ENCODE results near the gene LIN37. TPM values are rescaled to one million over a fixed set of nuclear protein-coding genes. Genes with fewer than 3 reads are reported as not detected.
A peak's percentile ranks its signal among the peaks of the same experiment; 100 is the strongest.

LIN37 gene
- total and polyA plus RNA-seq, 5 donors from 2014 or later, result 9.9 to 16.5 (median 11.7) TPM

- no peak for DNase-seq
- Histone ChIP-seq H3K4me3 (ENCODE audit: low read depth, low read length) (no peak overlapping the region), H3K27me3 (ENCODE audit: control insufficient read depth, insufficient read depth, low read length) (no peaks in the 10 kb centered on the region), H3K4me1 (ENCODE audit: control insufficient read depth, insufficient read depth, low read length, poor library complexity, severe bottlenecking) (peaks cover 39% of the 10 kb centered on the region), H3K36me3 (ENCODE audit: control insufficient read depth, insufficient read depth, low read length) (peaks cover 14% of the 10 kb centered on the region), H3K27ac (ENCODE audit: insufficient read depth, low read length, poor library complexity, severe bottlenecking) (no peak overlapping the region), H3K9me3 (ENCODE audit: control insufficient read depth in 2 of 2, low read length in 2 of 2) (no peaks in the 10 kb centered on the region)
- ATAC-seq (ENCODE audit: low read depth in 2 of 2), result no peak
- Mint-ChIP-seq H3K27ac (no peak overlapping the region), H3K27me3 (peaks cover 2% of the 10 kb centered on the region), H3K4me3 (peak overlapping the region in 1 of 4 donors; percentile 65), H3K36me3 (peaks cover 3% of the 10 kb centered on the region), H3K9me3 (no peaks in the 10 kb centered on the region), H3K4me1 (peaks cover 4 to 46% (median 10%) of the 10 kb centered on the region in 4 donors)
Measured at GRCh38 chr19:35752746-35753350, 4.5 kb downstream of the LIN37 start.

GRCh38 chr19:35753634-35754369, 5.4 kb downstream of the LIN37 start:
- Histone ChIP-seq H3K27ac (ENCODE audit: insufficient read depth, low read length, poor library complexity, severe bottlenecking) (no peak overlapping the region), H3K4me1 (ENCODE audit: control insufficient read depth, insufficient read depth, low read length, poor library complexity, severe bottlenecking) (peaks cover 40% of the 10 kb centered on the region), H3K4me3 (ENCODE audit: low read depth, low read length) (no peak overlapping the region), H3K27me3 (ENCODE audit: control insufficient read depth, insufficient read depth, low read length) (no peaks in the 10 kb centered on the region), H3K9me3 (ENCODE audit: control insufficient read depth in 2 of 2, low read length in 2 of 2) (no peaks in the 10 kb centered on the region), H3K36me3 (ENCODE audit: control insufficient read depth, insufficient read depth, low read length) (peaks cover 14% of the 10 kb centered on the region)
- Mint-ChIP-seq H3K4me3 (peak overlapping the region in 1 of 4 donors; percentile 65), H3K9me3 (no peaks in the 10 kb centered on the region), H3K27me3 (peaks cover 6% of the 10 kb centered on the region), H3K4me1 (peaks cover 0 to 42% (median 6%) of the 10 kb centered on the region in 4 donors), H3K27ac (no peak overlapping the region), H3K36me3 (no peaks in the 10 kb centered on the region)
- ATAC-seq (ENCODE audit: low read depth in 2 of 2) (no peak), DNase-seq (no peak)

- peaks cover 0 to 43% (median 6%) of the 10 kb centered on the region in 4 donors for H3K4me1 Mint-ChIP-seq
- ATAC-seq (ENCODE audit: low read depth in 2 of 2) (no peak), DNase-seq (no peak)
- Histone ChIP-seq H3K4me1 (ENCODE audit: control insufficient read depth, insufficient read depth, low read length, poor library complexity, severe bottlenecking) (peaks cover 41% of the 10 kb centered on the region), H3K4me3 (ENCODE audit: low read depth, low read length) (no peak overlapping the region), H3K36me3 (ENCODE audit: control insufficient read depth, insufficient read depth, low read length) (peaks cover 14% of the 10 kb centered on the region), H3K27me3 (ENCODE audit: control insufficient read depth, insufficient read depth, low read length) (no peaks in the 10 kb centered on the region), H3K27ac (ENCODE audit: insufficient read depth, low read length, poor library complexity, severe bottlenecking) (no peak overlapping the region), H3K9me3 (ENCODE audit: control insufficient read depth in 2 of 2, low read length in 2 of 2) (no peaks in the 10 kb centered on the region)
- peak overlapping the region in 1 of 4 donors; percentile 43 for H3K4me3 Mint-ChIP-seq
- no peaks in the 10 kb centered on the region for H3K9me3 Mint-ChIP-seq
- H3K36me3 Mint-ChIP-seq, result no peaks in the 10 kb centered on the region
- H3K27ac Mint-ChIP-seq, result no peak overlapping the region
- peaks cover 6% of the 10 kb centered on the region for H3K27me3 Mint-ChIP-seq
Measured at GRCh38 chr19:35754370-35755130, 6.2 kb downstream of the LIN37 start.

- Histone ChIP-seq H3K27me3 (ENCODE audit: control insufficient read depth, insufficient read depth, low read length) (no peaks in the 10 kb centered on the region), H3K36me3 (ENCODE audit: control insufficient read depth, insufficient read depth, low read length) (peaks cover 14% of the 10 kb centered on the region), H3K4me1 (ENCODE audit: control insufficient read depth, insufficient read depth, low read length, poor library complexity, severe bottlenecking) (peaks cover 44% of the 10 kb centered on the region), H3K9me3 (ENCODE audit: control insufficient read depth in 2 of 2, low read length in 2 of 2) (no peaks in the 10 kb centered on the region), H3K4me3 (ENCODE audit: low read depth, low read length) (no peak overlapping the region), H3K27ac (ENCODE audit: insufficient read depth, low read length, poor library complexity, severe bottlenecking) (no peak overlapping the region)
- H3K36me3 Mint-ChIP-seq, result no peaks in the 10 kb centered on the region
- peaks cover 6% of the 10 kb centered on the region for H3K27me3 Mint-ChIP-seq
- no peaks in the 10 kb centered on the region for H3K9me3 Mint-ChIP-seq
- H3K4me1 Mint-ChIP-seq, result peaks cover 0 to 42% (median 6%) of the 10 kb centered on the region in 4 donors
- H3K4me3 Mint-ChIP-seq, result peak overlapping the region in 2 of 4 donors; percentile 52 to 70
- no peak overlapping the region for H3K27ac Mint-ChIP-seq
- DNase-seq (no peak), ATAC-seq (ENCODE audit: low read depth in 2 of 2) (no peak)
Measured at GRCh38 chr19:35755131-35755549, 6.8 kb downstream of the LIN37 start.

GRCh38 chr19:35755550-35756376, 7.4 kb downstream of the LIN37 start:
- no peak overlapping the region for H3K27ac ChIP-seq (ENCODE audit: insufficient read depth, low read length, poor library complexity, severe bottlenecking)
- no peaks in the 10 kb centered on the region for H3K9me3 ChIP-seq (ENCODE audit: control insufficient read depth in 2 of 2, low read length in 2 of 2)
- no peaks in the 10 kb centered on the region for H3K36me3 Mint-ChIP-seq
- H3K36me3 ChIP-seq (ENCODE audit: control insufficient read depth, insufficient read depth, low read length), result peaks cover 17% of the 10 kb centered on the region
- H3K4me3 ChIP-seq (ENCODE audit: low read depth, low read length), result no peak overlapping the region
- peak; percentile 56 to 64 (median 63) for DNase-seq
- H3K9me3 Mint-ChIP-seq, result no peaks in the 10 kb centered on the region
- H3K4me1 ChIP-seq (ENCODE audit: control insufficient read depth, insufficient read depth, low read length, poor library complexity, severe bottlenecking), result peaks cover 44% of the 10 kb centered on the region
- no peak for ATAC-seq (ENCODE audit: low read depth in 2 of 2)
- H3K4me3 Mint-ChIP-seq, result peak overlapping the region in 3 of 4 donors; percentile 43 to 70 (median 52)
- H3K27ac Mint-ChIP-seq, result peak overlapping the region in 2 of 3 donors; percentile 47 to 59
- peaks cover 0 to 46% (median 6%) of the 10 kb centered on the region in 4 donors for H3K4me1 Mint-ChIP-seq
- no peaks in the 10 kb centered on the region for H3K27me3 ChIP-seq (ENCODE audit: control insufficient read depth, insufficient read depth, low read length)
- peaks cover 6% of the 10 kb centered on the region for H3K27me3 Mint-ChIP-seq

- Histone ChIP-seq H3K9me3 (ENCODE audit: control insufficient read depth in 2 of 2, low read length in 2 of 2) (no peaks in the 10 kb centered on the region), H3K36me3 (ENCODE audit: control insufficient read depth, insufficient read depth, low read length) (peaks cover 20% of the 10 kb centered on the region), H3K4me3 (ENCODE audit: low read depth, low read length) (peak within 1 kb of the TSS; percentile 37), H3K4me1 (ENCODE audit: control insufficient read depth, insufficient read depth, low read length, poor library complexity, severe bottlenecking) (peaks cover 44% of the 10 kb centered on the region), H3K27ac (ENCODE audit: insufficient read depth, low read length, poor library complexity, severe bottlenecking) (peak within 1 kb of the TSS; percentile 58), H3K27me3 (ENCODE audit: control insufficient read depth, insufficient read depth, low read length) (no peaks in the 10 kb centered on the region)
- Mint-ChIP-seq H3K36me3 (no peaks in the 10 kb centered on the region), H3K9me3 (no peaks in the 10 kb centered on the region), H3K4me1 (peaks cover 0 to 46% (median 6%) of the 10 kb centered on the region in 4 donors), H3K27me3 (peaks cover 6% of the 10 kb centered on the region), H3K27ac (peak within 1 kb of the TSS; percentile 76 to 97 (median 96)), H3K4me3 (peak within 1 kb of the TSS; percentile 95 to 99 (median 99))
- DNase-seq (no peak), ATAC-seq (ENCODE audit: low read depth in 2 of 2) (no peak)
Measured at GRCh38 chr19:35756377-35757230, 8.2 kb downstream of the LIN37 start, which contains the start of gene HSPB6. TSS of gene HSPB6 (minus strand) at chr19:35757029. CDS start at chr19:35757008, 21 bp downstream.

All from CD4-positive, CD25-positive, alpha-beta regulatory T cell (primary cell).